Neutrophil (primary cell): ENCODE measurements around the gene SHROOM2.
A peak's percentile ranks its signal among the peaks of the same experiment; 100 is the strongest.

Source experiments
- H3K27ac ChIP-seq: fragments of 200-600 bp; sonication (generic); 2 replicates; pipeline ENCODE4 v1.5.1; 2016; ENCODE audit warnings: mild to moderate bottlenecking, moderate library complexity
- H3K27me3 ChIP-seq: fragments of 200-600 bp; sonication (generic); 2 replicates; pipeline ENCODE4 v1.6.0; 2016; ENCODE audit warnings: mild to moderate bottlenecking
- H3K36me3 ChIP-seq: fragments of 200-600 bp; sonication (generic); 2 replicates; pipeline ENCODE4 v1.5.1; 2017
- H3K4me1 ChIP-seq, 2 experiments: fragments of 200-600 bp in 1 of 2; sonication (generic) in 1 of 2; 1 replicate in 1 of 2; 2 replicates in 1 of 2; pipeline versions ENCODE4 v1.5.1 to v1.6.1; 2013 to 2016; ENCODE audit warnings: low read depth in 1 of 2, low read length in 1 of 2, mild to moderate bottlenecking in 1 of 2, moderate library complexity in 1 of 2; ENCODE audit not compliant: control insufficient read depth in 1 of 2, insufficient read depth in 1 of 2
- H3K4me3 ChIP-seq, 2 experiments: fragments of 200-600 bp in 1 of 2; sonication (generic) in 1 of 2; 1 replicate in 1 of 2; 2 replicates in 1 of 2; pipeline ENCODE4 v1.5.1; 2013 to 2016; ENCODE audit warnings: low read depth in 1 of 2, low read length in 1 of 2, mild to moderate bottlenecking in 1 of 2, moderate library complexity in 1 of 2
- H3K9me3 ChIP-seq: fragments of 200-600 bp; sonication (generic); 2 replicates; pipeline ENCODE4 v1.5.1; 2016
- TF ChIP-seq, protein P1 (sequence below): fragments of 200-600 bp; sonication (generic); IDR thresholded peaks from 2 replicates; pipeline ENCODE4 v1.5.1; 2016; ENCODE audit warnings: antibody characterized with exemption

The SHROOM2 gene

DNA sequence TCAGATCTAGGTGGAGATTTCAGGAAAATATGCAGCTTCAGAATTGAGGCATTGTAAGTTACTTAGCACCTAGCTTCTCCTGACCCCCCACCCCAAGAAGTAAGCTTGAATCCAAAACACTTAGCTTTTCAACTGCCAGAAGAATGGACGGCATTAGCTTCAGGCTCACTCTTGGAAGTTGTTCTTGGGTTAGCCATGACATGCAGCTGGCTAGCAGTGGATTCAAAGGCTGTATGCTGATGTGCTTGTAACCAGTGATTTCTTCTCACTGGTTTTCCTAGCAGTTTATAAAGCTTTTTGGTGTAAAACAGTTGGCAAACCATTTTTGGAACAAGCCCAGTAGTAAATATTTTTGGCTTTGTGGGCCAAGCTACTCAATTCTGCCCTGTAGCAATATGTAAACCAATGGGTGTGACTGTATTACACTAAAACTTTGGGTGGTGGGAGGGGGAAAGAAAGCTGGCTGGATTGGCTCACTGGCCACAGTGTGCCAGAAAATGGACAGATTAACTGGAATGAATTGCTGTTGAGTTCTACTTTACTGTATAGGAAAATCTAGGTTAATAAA lies 85.6 kb downstream of the SHROOM2 start:
- Histone ChIP-seq H3K36me3 (no peaks in the 10 kb centered on the region), H3K4me3 (no peak overlapping the region), H3K9me3 (no peaks in the 10 kb centered on the region), H3K27ac (no peak overlapping the region), H3K27me3 (peaks cover 11% of the 10 kb centered on the region), H3K4me1 (peaks cover 0 to 10% of the 10 kb centered on the region in 2 experiments)
- TF ChIP-seq, protein P1, sequence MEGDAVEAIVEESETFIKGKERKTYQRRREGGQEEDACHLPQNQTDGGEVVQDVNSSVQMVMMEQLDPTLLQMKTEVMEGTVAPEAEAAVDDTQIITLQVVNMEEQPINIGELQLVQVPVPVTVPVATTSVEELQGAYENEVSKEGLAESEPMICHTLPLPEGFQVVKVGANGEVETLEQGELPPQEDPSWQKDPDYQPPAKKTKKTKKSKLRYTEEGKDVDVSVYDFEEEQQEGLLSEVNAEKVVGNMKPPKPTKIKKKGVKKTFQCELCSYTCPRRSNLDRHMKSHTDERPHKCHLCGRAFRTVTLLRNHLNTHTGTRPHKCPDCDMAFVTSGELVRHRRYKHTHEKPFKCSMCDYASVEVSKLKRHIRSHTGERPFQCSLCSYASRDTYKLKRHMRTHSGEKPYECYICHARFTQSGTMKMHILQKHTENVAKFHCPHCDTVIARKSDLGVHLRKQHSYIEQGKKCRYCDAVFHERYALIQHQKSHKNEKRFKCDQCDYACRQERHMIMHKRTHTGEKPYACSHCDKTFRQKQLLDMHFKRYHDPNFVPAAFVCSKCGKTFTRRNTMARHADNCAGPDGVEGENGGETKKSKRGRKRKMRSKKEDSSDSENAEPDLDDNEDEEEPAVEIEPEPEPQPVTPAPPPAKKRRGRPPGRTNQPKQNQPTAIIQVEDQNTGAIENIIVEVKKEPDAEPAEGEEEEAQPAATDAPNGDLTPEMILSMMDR = no peak

DNA sequence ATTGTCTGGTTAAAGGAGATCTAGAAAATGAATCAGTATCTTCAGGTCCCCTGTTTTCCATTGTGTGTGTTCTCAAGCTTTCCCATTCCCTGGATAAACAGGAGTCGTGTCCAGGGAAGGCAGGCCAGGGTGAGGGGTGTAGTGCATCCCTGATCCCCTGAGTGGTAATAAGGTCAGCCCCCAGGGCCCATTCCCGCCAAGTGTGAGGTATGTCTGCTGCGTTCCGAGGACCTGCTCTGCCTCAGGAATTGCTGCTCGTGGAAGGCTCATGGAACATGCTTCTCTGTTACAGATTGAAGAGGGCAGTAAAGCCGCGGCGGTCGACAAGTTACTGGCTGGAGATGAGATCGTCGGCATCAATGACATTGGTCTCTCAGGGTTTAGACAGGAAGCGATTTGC lies 87.1 kb downstream of the SHROOM2 start:
- Histone ChIP-seq H3K9me3 (no peaks in the 10 kb centered on the region), H3K36me3 (no peaks in the 10 kb centered on the region), H3K4me1 (no peaks in the 10 kb centered on the region), H3K27ac (no peak overlapping the region), H3K4me3 (no peak overlapping the region), H3K27me3 (no peaks in the 10 kb centered on the region)
- TF ChIP-seq, protein P1 = no peak

DNA sequence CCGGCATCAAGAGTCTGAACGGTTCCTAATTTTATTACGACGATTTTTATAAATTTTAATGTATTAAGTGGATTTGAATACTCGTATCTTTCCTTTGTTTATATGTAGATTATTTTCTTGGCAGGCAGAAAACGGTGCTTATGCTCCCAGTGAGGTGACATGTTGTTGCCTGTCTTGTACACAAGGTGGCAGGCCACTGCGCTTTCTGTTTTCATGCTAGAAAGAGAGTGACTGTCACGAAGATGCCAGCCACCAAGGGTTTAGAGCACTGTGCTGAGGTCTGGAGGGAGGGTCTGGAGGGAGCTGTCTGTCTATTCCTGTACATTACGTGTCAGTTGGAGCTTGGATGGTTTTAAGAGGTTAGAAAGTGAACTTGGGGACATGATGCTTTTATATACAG lies 87.7 kb downstream of the SHROOM2 start:
- Histone ChIP-seq H3K27ac (no peak overlapping the region), H3K27me3 (no peaks in the 10 kb centered on the region), H3K36me3 (no peaks in the 10 kb centered on the region), H3K9me3 (no peaks in the 10 kb centered on the region), H3K4me1 (no peaks in the 10 kb centered on the region), H3K4me3 (no peak overlapping the region)
- TF ChIP-seq, protein P1 = peak; percentile 69

DNA sequence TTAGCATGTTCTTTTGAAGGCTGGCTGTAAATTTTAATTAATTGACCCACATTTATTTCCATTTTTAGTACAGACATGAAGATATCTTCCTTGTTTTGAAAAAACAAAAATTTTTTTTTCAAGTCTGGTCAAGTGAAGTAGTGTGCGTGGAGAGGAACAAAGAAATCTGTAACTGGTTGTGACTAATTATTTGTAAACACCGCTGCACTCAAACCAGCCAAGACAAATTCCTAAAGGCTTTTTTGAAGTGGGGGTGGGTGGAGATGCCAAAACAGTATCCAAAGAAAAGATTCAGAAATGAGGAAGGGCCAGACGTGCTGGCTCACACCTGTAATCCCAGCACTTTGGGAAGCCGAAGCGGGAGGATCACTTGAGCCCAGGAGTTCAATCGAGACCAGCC lies 88.3 kb downstream of the SHROOM2 start:
- no peaks in the 10 kb centered on the region for H3K9me3 ChIP-seq
- no peak overlapping the region for H3K27ac ChIP-seq
- no peaks in the 10 kb centered on the region for H3K36me3 ChIP-seq
- H3K27me3 ChIP-seq = no peaks in the 10 kb centered on the region
- H3K4me3 ChIP-seq = no peak overlapping the region
- H3K4me1 ChIP-seq = no peaks in the 10 kb centered on the region
- TF ChIP-seq, protein P1 = no peak

DNA sequence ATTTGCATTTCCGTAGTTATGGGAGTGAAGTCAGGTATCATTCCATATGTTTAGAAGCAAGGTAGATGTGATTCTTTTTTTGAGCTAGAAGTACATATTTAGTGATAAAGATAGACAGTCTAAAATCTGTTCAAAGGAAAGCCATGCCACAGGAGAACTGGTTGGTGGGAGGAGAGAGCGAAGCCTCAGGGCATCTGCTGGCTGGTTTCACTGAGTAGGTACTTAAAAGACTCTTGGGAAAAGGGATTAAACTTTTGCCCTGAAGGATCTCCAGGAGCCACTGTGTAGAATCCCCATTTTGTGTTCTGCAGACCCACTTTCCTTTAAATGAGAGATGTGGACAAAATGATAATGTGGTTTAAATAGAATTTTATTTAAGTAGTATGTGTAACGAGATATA lies 89.6 kb downstream of the SHROOM2 start:
- no peak overlapping the region for H3K27ac ChIP-seq
- no peak overlapping the region for H3K4me3 ChIP-seq
- no peaks in the 10 kb centered on the region for H3K4me1 ChIP-seq
- no peaks in the 10 kb centered on the region for H3K27me3 ChIP-seq
- TF ChIP-seq, protein P1 = no peak
- H3K9me3 ChIP-seq = no peaks in the 10 kb centered on the region
- H3K36me3 ChIP-seq = no peaks in the 10 kb centered on the region

DNA sequence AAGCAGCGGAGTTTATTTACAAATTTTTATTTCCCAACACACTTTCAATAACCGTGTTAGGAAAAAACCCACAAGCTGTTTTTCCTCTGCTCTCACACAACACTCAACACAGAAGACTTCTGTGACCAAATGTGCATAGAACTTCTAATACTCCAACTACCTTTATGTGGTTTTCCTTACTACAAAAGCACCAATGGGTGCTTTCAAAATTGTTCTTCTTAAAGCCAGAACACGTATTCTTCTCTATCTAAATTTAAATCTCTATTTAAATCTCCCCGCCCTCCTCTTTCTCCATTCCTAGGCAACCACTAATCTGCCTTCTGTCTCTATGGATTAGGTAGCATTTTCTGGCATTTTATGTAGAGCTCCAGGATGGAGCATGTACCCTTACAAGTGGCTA lies 90.0 kb downstream of the SHROOM2 start:
- Histone ChIP-seq H3K9me3 (no peaks in the 10 kb centered on the region), H3K4me1 (no peaks in the 10 kb centered on the region), H3K27me3 (no peaks in the 10 kb centered on the region), H3K4me3 (no peak overlapping the region), H3K36me3 (no peaks in the 10 kb centered on the region), H3K27ac (no peak overlapping the region)
- TF ChIP-seq, protein P1 = no peak
